BE2C (cell line): Measurements from ENCODE around the gene RPL12.
A peak's percentile ranks its signal among the peaks of the same experiment; 100 is the strongest.

Source experiments
- DNase-seq: peaks from one replicate; pipeline ENCODE4 v3.0.0-alpha.2; 2020
- H3K27me3 ChIP-seq: fragments of 250-450 bp; sonication (Bioruptor Pico); 2 replicates; pipeline ENCODE4 v1.5.1; 2020; ENCODE audit warnings: mild to moderate bottlenecking
- H3K36me3 ChIP-seq: fragments of 250-450 bp; sonication (Bioruptor Pico); 2 replicates; pipeline ENCODE4 v1.5.1; 2020; ENCODE audit warnings: mild to moderate bottlenecking
- H3K4me1 ChIP-seq: fragments of 250-450 bp; sonication (Bioruptor Pico); 2 replicates; pipeline ENCODE4 v1.5.1; 2020
- H3K4me3 ChIP-seq: 2 replicates; pipeline ENCODE4 v1.5.1; 2011; ENCODE audit warnings: low read depth, low read length
- H3K9me3 ChIP-seq: fragments of 250-450 bp; sonication (Bioruptor Pico); 2 replicates; pipeline ENCODE4 v1.5.1; 2020
- TF ChIP-seq, protein P1 (sequence below): IDR thresholded peaks from 2 replicates; pipeline ENCODE4 v1.5.1; 2012; ENCODE audit warnings: mild to moderate bottlenecking, low read depth, low read length

Gene RPL12

DNA sequence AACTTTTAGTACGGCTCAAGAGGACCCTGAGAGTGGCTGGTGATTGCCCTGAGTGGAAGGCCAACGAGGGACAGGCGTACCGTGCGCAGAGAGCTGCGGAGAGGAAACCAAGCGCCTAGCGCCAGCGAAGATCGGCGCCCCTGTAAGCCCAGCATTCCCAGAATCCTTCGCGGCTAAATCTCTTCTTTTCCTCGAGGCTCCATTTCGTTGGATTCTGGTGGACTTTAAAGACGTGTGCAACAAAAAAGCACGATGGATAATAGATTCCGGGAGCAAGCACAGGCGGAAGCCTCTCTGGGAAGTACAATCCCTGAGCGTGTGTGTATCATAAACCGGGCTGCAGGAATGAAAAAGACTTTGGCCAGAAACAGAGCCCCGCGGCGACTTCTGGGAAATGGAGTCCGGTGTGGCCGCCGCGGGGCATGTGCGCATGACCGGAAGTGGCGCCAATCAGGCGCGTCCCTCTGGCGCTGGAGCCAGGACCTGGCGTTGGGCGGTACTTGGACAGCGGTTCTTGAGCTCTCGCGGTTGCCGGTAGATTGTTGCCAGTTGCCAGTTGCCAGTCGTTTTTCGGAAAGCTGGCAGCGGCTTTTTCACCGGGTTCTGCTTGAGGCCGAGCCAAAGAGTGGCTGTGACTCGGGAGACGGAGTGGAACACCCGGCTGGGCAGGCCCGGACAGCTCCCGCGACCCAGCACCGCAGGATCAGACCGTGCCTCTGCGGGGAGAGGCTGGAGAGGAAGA is 27.1 kb downstream of the RPL12 start, which contains the start of gene ZNF79:
TSS of gene ZNF79 (plus strand) at position 449 of the 742 bp plus-strand sequence. CDS start 406 bp downstream, outside the sequence.
- Histone ChIP-seq H3K9me3 (no peaks in the 10 kb centered on the region), H3K27me3 (no peaks in the 10 kb centered on the region), H3K4me3 (peak within 1 kb of the TSS; percentile 99), H3K4me1 (no peaks in the 10 kb centered on the region), H3K36me3 (no peaks in the 10 kb centered on the region)
- DNase-seq = peak; percentile 96
- TF ChIP-seq, protein P1, sequence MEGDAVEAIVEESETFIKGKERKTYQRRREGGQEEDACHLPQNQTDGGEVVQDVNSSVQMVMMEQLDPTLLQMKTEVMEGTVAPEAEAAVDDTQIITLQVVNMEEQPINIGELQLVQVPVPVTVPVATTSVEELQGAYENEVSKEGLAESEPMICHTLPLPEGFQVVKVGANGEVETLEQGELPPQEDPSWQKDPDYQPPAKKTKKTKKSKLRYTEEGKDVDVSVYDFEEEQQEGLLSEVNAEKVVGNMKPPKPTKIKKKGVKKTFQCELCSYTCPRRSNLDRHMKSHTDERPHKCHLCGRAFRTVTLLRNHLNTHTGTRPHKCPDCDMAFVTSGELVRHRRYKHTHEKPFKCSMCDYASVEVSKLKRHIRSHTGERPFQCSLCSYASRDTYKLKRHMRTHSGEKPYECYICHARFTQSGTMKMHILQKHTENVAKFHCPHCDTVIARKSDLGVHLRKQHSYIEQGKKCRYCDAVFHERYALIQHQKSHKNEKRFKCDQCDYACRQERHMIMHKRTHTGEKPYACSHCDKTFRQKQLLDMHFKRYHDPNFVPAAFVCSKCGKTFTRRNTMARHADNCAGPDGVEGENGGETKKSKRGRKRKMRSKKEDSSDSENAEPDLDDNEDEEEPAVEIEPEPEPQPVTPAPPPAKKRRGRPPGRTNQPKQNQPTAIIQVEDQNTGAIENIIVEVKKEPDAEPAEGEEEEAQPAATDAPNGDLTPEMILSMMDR = no peak

DNA sequence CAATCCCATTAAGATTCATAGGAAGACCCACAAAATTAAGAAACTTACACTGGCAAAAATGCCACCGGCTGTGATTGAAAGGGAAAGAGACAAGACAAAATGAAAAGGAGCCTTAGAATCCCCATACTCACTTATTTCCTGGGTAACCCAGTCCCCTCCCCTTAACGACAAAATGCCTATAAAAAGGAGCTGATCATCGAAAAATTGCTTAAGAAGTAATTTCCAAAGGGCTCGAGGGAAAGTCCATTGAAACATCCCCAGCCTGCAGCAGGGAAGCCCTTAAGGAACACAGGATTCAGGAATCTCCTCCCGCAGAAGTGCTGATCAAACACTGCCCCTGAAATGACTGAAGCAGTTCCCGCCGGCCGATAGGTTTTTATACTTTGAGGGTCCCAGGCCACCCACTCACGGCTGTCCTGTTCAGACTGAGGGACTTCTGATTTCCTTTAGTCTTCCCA is 27.7 kb downstream of the RPL12 start:
- Histone ChIP-seq H3K4me3 (peak overlapping the region; percentile 99), H3K36me3 (no peaks in the 10 kb centered on the region), H3K4me1 (no peaks in the 10 kb centered on the region), H3K27me3 (no peaks in the 10 kb centered on the region), H3K9me3 (no peaks in the 10 kb centered on the region; the same call in 1 of the 2 replicates)
- no peak for DNase-seq
- TF ChIP-seq, protein P1 = no peak

DNA sequence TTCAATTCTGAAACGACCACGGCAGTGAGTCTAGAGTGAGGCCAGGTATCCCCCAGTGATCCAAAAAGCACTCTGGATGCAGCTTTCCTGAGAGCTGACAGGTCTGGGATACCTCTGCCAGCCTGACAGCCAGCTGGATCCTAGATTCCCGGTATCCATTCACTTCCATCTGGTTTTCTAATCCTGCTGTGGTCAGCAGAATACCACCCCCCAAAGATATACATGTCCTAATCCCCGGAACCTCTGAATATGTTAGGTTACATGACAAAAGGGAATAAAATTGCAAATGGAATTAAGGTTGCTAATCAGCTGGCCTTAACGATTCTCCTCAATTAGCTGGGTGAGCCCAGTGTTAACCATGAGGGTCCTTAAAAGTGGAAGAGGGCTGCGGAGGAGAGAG is 28.4 kb downstream of the RPL12 start:
- no peaks in the 10 kb centered on the region; the same call in 1 of the 2 replicates for H3K9me3 ChIP-seq
- no peaks in the 10 kb centered on the region for H3K4me1 ChIP-seq
- peak overlapping the region; percentile 99 for H3K4me3 ChIP-seq
- TF ChIP-seq, protein P1 = no peak
- no peaks in the 10 kb centered on the region for H3K36me3 ChIP-seq
- no peaks in the 10 kb centered on the region for H3K27me3 ChIP-seq
- DNase-seq = no peak

DNA sequence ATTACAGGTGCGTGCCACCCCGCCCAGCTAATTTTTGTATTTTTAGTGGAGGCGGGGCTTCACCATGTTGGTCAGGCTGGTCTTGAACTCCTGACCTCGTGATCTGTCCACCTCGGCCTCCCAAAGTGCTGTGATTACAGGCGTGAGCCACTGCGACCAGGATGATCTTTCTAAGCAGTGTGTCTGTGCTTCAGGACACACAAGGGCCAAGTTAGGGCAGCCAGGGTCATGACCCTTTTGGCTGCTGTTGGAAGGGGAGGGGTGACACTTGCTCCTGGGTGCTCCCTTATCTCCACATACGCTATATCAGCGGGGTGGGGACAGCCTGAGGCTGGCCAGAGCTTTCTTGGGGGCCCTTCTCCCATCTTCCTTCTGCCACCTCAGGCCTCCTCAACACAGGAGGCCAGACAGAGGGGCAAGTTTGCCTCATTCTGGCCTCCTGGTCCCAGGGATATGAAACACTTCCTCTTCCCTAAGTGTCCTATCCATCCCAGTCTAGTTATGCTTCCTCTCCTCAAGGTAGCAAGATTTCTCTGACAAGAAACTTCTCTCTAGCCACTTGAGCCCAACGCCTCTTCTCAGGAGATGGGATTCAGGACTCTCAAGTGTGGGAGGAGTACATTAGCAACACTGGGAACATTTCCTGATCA is 28.9 kb downstream of the RPL12 start:
- TF ChIP-seq, protein P1 = no peak
- Histone ChIP-seq H3K9me3 (no peaks in the 10 kb centered on the region; the same call in 1 of the 2 replicates), H3K27me3 (no peaks in the 10 kb centered on the region), H3K36me3 (no peaks in the 10 kb centered on the region), H3K4me3 (peak overlapping the region; percentile 99), H3K4me1 (peaks cover 2% of the 10 kb centered on the region)
- DNase-seq = no peak

DNA sequence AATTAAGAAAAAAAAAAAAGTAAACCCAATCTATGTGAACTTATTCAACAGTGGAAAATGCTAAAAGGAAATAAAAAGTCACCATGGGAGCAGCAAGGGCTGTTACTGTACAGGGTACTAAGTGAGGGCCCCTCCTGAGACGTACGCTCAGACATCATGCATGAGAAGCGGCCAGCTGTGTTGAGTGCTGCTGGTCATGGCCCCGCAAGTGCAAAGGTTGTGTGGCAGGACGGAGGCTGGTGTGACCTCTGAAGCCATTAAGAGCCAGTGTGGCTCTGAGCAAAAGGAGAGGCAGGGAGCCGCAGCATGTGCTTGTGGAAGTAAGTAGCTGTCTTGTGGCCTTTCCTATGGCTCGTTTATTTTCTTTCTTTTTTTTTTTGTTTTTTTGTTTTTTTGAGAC is 30.1 kb downstream of the RPL12 start:
- TF ChIP-seq, protein P1 = no peak
- Histone ChIP-seq H3K9me3 (no peaks in the 10 kb centered on the region; the same call in 1 of the 2 replicates), H3K4me1 (peaks cover 7% of the 10 kb centered on the region), H3K4me3 (no peak overlapping the region), H3K27me3 (no peaks in the 10 kb centered on the region), H3K36me3 (no peaks in the 10 kb centered on the region)
- DNase-seq = no peak

DNA sequence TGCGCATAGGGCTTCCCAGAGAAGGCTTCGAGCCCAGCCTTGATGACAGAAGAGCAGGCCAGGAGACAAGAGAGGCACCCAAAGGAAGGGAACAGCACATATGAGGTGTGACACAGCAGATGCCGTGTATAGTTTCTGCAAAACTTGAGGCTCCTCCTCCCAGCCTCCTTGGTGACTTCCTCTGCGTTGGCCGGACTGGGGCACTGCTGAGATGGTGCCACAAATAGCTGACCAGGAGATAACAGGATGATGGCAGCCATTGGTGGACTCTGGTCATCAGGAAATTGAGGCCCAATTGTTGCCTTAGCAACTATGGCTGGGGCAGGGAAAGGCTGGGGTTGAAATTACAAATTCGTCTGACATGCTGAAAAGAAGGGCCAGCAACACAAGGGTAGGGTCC is 31.9 kb downstream of the RPL12 start:
- Histone ChIP-seq H3K27me3 (no peaks in the 10 kb centered on the region), H3K4me3 (no peak overlapping the region), H3K9me3 (no peaks in the 10 kb centered on the region; the same call in 1 of the 2 replicates), H3K36me3 (no peaks in the 10 kb centered on the region), H3K4me1 (peaks cover 21% of the 10 kb centered on the region)
- DNase-seq = no peak
- TF ChIP-seq, protein P1 = no peak
